C4-2B (cell line): ENCODE results near the gene CCL27.

ENCODE experiments used
- ZFX ChIP-seq: fragments of 450-650 bp; IDR thresholded peaks from 2 replicates; pipeline ENCODE4 v1.6.1; 2017
- TF ChIP-seq, protein P1 (sequence below): fragments of 450-650 bp; conservative IDR thresholded peaks from 2 replicates; pipeline ENCODE4 v1.5.1; 2017; ENCODE audit warnings: mild to moderate bottlenecking

DNA sequence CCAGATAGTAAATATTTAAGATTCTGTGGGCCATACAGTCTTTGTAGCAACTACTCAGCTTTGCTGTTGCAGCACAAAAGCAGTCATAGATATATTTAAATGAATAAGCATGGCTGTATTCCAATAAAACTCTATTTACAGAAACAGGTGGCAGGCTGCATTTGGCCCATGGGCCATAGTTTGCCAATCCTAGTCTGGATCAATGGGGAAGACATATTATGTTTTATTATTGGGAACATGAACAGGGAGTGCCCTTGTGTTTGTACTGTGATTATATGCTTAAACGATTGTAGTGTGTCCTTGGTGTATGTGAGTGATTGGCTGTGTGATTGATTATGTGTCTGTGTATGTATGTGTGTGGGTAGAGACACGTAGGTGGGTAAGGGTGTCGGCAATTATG, 12.0 kb upstream of the CCL27 start:
- TF ChIP-seq, protein P1, sequence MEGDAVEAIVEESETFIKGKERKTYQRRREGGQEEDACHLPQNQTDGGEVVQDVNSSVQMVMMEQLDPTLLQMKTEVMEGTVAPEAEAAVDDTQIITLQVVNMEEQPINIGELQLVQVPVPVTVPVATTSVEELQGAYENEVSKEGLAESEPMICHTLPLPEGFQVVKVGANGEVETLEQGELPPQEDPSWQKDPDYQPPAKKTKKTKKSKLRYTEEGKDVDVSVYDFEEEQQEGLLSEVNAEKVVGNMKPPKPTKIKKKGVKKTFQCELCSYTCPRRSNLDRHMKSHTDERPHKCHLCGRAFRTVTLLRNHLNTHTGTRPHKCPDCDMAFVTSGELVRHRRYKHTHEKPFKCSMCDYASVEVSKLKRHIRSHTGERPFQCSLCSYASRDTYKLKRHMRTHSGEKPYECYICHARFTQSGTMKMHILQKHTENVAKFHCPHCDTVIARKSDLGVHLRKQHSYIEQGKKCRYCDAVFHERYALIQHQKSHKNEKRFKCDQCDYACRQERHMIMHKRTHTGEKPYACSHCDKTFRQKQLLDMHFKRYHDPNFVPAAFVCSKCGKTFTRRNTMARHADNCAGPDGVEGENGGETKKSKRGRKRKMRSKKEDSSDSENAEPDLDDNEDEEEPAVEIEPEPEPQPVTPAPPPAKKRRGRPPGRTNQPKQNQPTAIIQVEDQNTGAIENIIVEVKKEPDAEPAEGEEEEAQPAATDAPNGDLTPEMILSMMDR = no peak
- TF ChIP-seq ZFX = no peak
